B cell (primary cell): ENCODE results near the gene UQCC3. TPM values are rescaled to one million over a fixed set of nuclear protein-coding genes. Genes with fewer than 3 reads are reported as not detected.
"Not testable (repeated sequence)": the region's sequence is repeated elsewhere in the genome, so short reads cannot be mapped to it uniquely, and the experiment has no call there.

Experiments
- ATAC-seq: fragments of 200-7000 bp; cut with Tn5 transposase; one replicate; pipeline ENCODE4 v1.10.0; 2021; ENCODE audit warnings: low read depth, mild to moderate bottlenecking, moderate number of reproducible peaks, moderate library complexity
- CTCF ChIA-PET: fragments of 350-600 bp; sonication (Branson Sonifier 250); formaldehyde crosslinking; loops from one replicate; lab custom pipeline; 2021; ENCODE audit warnings: antibody characterized with exemption, inconsistent platforms; lab: Charles Lee
- POLR2A ChIA-PET: fragments of 350-600 bp; sonication (Branson Sonifier 250); formaldehyde crosslinking; loops from one replicate; lab custom pipeline; 2021; ENCODE audit warnings: antibody characterized with exemption; lab: Charles Lee
- DNase-seq: peaks from one replicate; pipeline ENCODE4 v3.0.0; 2013
- H2AFZ ChIP-seq: 2 replicates; pipeline ENCODE4 v1.6.1; 2012; ENCODE audit warnings: mild to moderate bottlenecking, low read depth, low read length; ENCODE audit not compliant: insufficient read depth, poor library complexity, severe bottlenecking
- H3K27ac ChIP-seq, 2 donors: 1 replicate in 1 of 2; 2 replicates in 1 of 2; pipeline ENCODE4 v1.5.1; 2012 to 2013; ENCODE audit warnings: low read length in 2 of 2, mild to moderate bottlenecking in 2 of 2, moderate library complexity in 1 of 2
- H3K27me3 ChIP-seq, 4 experiments: fragments of 200-600 bp in 1 of 4; sonication (generic) in 1 of 4; replicated peaks in 1 of 4; 1 replicate in 2 of 4; 2 replicates in 2 of 4; pipeline versions ENCODE4 v1.6.1 to v1.7.0; 2013 to 2016; ENCODE audit warnings: low read length in 3 of 4, mild to moderate bottlenecking in 2 of 4, mixed read lengths in 1 of 4, moderate library complexity in 1 of 4; ENCODE audit not compliant: insufficient read depth in 4 of 4, control insufficient read depth in 3 of 4; ENCODE audit errors: control extremely low read depth in 1 of 4
- H3K36me3 ChIP-seq, 2 experiments: replicated peaks in 1 of 2; 1 replicate in 1 of 2; 2 replicates in 1 of 2; pipeline versions ENCODE4 v1.6.1 to v1.7.1; 2013; ENCODE audit warnings: low read length in 1 of 2; ENCODE audit not compliant: insufficient read depth in 2 of 2, control insufficient read depth in 1 of 2; ENCODE audit errors: control extremely low read depth in 1 of 2, extremely low read depth in 1 of 2
- H3K4me1 ChIP-seq, 2 donors: fragments of 200-600 bp in 1 of 2; sonication (generic) in 1 of 2; 1 replicate in 1 of 2; 2 replicates in 1 of 2; pipeline versions ENCODE4 v1.5.1 to v1.6.1; 2013 to 2017; ENCODE audit warnings: low read length in 2 of 2; ENCODE audit not compliant: control insufficient read depth in 2 of 2, insufficient read depth in 2 of 2
- H3K4me2 ChIP-seq: replicated peaks from 2 replicates; pipeline ENCODE3; 2012; ENCODE audit warnings: mild to moderate bottlenecking, low read depth, low read length; ENCODE audit not compliant: poor library complexity, severe bottlenecking
- H3K4me3 ChIP-seq, 5 experiments: fragments of 200-600 bp in 1 of 5; sonication (generic) in 1 of 5; 1 replicate in 3 of 5; 2 replicates in 2 of 5; pipeline versions ENCODE4 v1.5.1 to v1.7.0; 2011 to 2016; ENCODE audit warnings: low read length in 4 of 5, mild to moderate bottlenecking in 4 of 5, low read depth in 2 of 5, control low read depth in 1 of 5, moderate library complexity in 1 of 5; ENCODE audit not compliant: insufficient read depth in 1 of 5; ENCODE audit errors: control extremely low read depth in 1 of 5, extremely low read depth in 1 of 5
- H3K79me2 ChIP-seq: fragments of 200-600 bp; sonication (generic); one replicate; pipeline ENCODE4 v1.6.0; 2016; ENCODE audit warnings: low read length; ENCODE audit not compliant: control insufficient read depth, insufficient read depth
- H3K9ac ChIP-seq: fragments of 200-600 bp; sonication (generic); 2 replicates; pipeline ENCODE4 v1.6.1; 2017; ENCODE audit warnings: mild to moderate bottlenecking, low read length, moderate library complexity
- H3K9me3 ChIP-seq, 3 donors: one replicate each; pipeline versions ENCODE4 v1.6.1 to v1.7.1; 2013; ENCODE audit warnings: low read length in 2 of 3; ENCODE audit not compliant: control insufficient read depth in 2 of 3, insufficient read depth in 1 of 3; ENCODE audit errors: control extremely low read depth in 1 of 3
- H4K20me1 ChIP-seq: 2 replicates; pipeline ENCODE4 v1.6.0; 2012; ENCODE audit warnings: mild to moderate bottlenecking, low read length; ENCODE audit not compliant: insufficient read depth, control insufficient read depth, poor library complexity, severe bottlenecking
- H3K27ac Mint-ChIP-seq: one replicate; pipeline ENCODE4 v1.8.0; 2021; ENCODE audit warnings: mixed read lengths
- H3K27me3 Mint-ChIP-seq: one replicate; pipeline ENCODE4 v1.8.0; 2021; ENCODE audit warnings: mixed read lengths
- H3K4me1 Mint-ChIP-seq: one replicate; pipeline ENCODE4 v1.8.0; 2021; ENCODE audit warnings: mixed read lengths
- H3K4me3 Mint-ChIP-seq: one replicate; pipeline ENCODE4 v1.8.0; 2021; ENCODE audit warnings: mixed read lengths
- H3K9me3 Mint-ChIP-seq: one replicate; pipeline ENCODE4 v1.8.0; 2022; ENCODE audit warnings: mixed read lengths; ENCODE audit not compliant: insufficient read depth
- EZH2 ChIP-seq: IDR thresholded peaks from 2 replicates; pipeline ENCODE4 v1.6.1; 2012; ENCODE audit warnings: borderline replicate concordance, low read depth, mild to moderate bottlenecking, moderate library complexity, low read length; ENCODE audit not compliant: insufficient read depth, poor library complexity, severe bottlenecking
- WGBS: methylation state at CpG from one replicate; pipeline ENCODE4 v1.1.5; 2013; ENCODE audit warnings: missing lambda C conversion rate; ENCODE audit not compliant: insufficient coverage; 5-methylcytosine and 5-hydroxymethylcytosine counted together
- intact Hi-C: fragments of 100-400 bp; cut with micrococcal nuclease; formaldehyde crosslinking; loops from one replicate; pipeline ENCODE4 v1.10.0; 2022
- polyA plus RNA-seq: library from polyadenylated mRNA; depleted of rRNA; stranded (reverse); fragments of >200 nt; gene quantifications from 2 replicates; pipeline ENCODE4 v1.2.3, GENCODE V29; 2012
- total RNA-seq, 2 donors: library from RNA; stranded (reverse); fragments of 120-200 nt in 1 of 2; gene quantifications; 1 replicate in 1 of 2; 2 replicates in 1 of 2; pipeline versions ENCODE4 v1.2.3 to v1.2.4, GENCODE V29; 2013 to 2022
- TF ChIP-seq, protein P1 (sequence below): fragments of 200-600 bp; IDR thresholded peaks from one replicate; pipeline ENCODE4 v1.8.0; 2022; ENCODE audit warnings: antibody characterized with exemption, mild to moderate bottlenecking

The UQCC3 gene
- total and polyA plus RNA-seq, 2 donors (not counting 1 experiment from before 2014, with no cell fraction given), result 5.6 to 6.5 TPM

DNA sequence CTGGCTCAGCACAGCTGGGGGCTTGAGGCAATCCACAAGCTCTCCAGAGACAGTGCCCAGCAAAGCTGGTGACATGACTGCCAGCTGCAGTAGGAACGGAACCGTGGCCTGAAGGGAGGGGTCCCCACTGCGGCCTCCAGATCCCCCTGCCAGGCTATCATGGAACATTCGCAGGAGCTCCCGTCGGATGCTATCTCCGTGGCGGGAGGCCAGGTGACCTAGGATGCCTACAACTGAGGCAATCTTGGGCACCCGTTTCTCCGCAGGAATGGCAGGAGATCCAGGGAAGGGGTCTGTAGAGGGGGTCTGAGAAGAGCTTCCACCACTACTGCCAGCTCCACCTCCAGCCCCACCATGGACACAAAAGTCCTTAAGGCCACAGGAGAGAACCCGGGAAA, 22.5 kb upstream of the UQCC3 start:
- Histone ChIP-seq H3K36me3 (peaks cover 0 to 32% of the 10 kb centered on the region in 2 experiments), H3K27me3 (no peaks in the 10 kb centered on the region), H3K9me3 (no peaks in the 10 kb centered on the region), H2AFZ (no peak overlapping the region), H3K9ac (no peak overlapping the region), H4K20me1 (peaks cover 9% of the 10 kb centered on the region), H3K27ac (no peak overlapping the region), H3K4me2 (no peak overlapping the region), H3K79me2 (peaks cover 67% of the 10 kb centered on the region), H3K4me1 (peaks cover 25 to 34% of the 10 kb centered on the region in 2 donors), H3K4me3 (no peak overlapping the region)
- WGBS, result 100% methylated on average over 9 of the region's 11 CpGs
- CTCF ChIA-PET, result interaction anchor here (0.9 to 1.5 kb wide), 4 partner anchors 16 to 48 kb away, joined by 3 read pairs; partner anchors contain the start of genes C11orf98, CSKMT and MTA2
- Mint-ChIP-seq H3K4me3 (no peak overlapping the region), H3K4me1 (peaks cover 37% of the 10 kb centered on the region), H3K27me3 (no peaks in the 10 kb centered on the region), H3K27ac (peak overlapping the region; percentile 15), H3K9me3 (no peaks in the 10 kb centered on the region)
- DNase-seq (no peak), ATAC-seq (no peak)
- POLR2A ChIA-PET, result interaction anchor here (1.3 kb wide), 1 partner anchor 23 kb away, joined by 6 read pairs; the partner anchor contains the start of genes LBHD1 and UQCC3
- TF ChIP-seq, protein P1, sequence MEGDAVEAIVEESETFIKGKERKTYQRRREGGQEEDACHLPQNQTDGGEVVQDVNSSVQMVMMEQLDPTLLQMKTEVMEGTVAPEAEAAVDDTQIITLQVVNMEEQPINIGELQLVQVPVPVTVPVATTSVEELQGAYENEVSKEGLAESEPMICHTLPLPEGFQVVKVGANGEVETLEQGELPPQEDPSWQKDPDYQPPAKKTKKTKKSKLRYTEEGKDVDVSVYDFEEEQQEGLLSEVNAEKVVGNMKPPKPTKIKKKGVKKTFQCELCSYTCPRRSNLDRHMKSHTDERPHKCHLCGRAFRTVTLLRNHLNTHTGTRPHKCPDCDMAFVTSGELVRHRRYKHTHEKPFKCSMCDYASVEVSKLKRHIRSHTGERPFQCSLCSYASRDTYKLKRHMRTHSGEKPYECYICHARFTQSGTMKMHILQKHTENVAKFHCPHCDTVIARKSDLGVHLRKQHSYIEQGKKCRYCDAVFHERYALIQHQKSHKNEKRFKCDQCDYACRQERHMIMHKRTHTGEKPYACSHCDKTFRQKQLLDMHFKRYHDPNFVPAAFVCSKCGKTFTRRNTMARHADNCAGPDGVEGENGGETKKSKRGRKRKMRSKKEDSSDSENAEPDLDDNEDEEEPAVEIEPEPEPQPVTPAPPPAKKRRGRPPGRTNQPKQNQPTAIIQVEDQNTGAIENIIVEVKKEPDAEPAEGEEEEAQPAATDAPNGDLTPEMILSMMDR, result no peak
- TF ChIP-seq EZH2, result no peak
- intact Hi-C loops, result no loop called here

DNA sequence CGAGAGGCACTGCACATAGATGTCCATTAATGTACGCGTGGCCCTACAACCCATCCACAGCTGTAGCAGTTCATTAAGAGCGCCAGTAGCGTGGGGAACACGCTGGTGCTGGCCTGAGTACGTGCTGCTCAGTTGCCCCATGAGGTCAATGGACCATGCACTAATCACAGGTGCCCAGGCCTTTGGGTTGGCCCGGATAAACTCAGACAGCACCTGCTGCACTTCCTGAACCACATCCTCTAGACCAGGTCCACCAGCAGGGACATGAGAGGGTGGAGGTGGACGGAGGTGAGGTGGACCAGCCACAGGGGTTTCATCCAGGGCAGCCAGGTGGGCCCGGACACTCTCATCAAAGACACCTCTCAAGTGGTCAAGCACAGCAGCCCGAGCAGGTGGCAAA, 22.0 kb upstream of the UQCC3 start:
- Mint-ChIP-seq H3K9me3 (no peaks in the 10 kb centered on the region), H3K27me3 (no peaks in the 10 kb centered on the region), H3K27ac (no peak overlapping the region), H3K4me1 (peaks cover 39% of the 10 kb centered on the region), H3K4me3 (no peak overlapping the region)
- H3K4me1 ChIP-seq, result peaks cover 28 to 39% of the 10 kb centered on the region in 2 donors
- H3K79me2 ChIP-seq, result peaks cover 61% of the 10 kb centered on the region
- no peak overlapping the region for H3K27ac ChIP-seq
- WGBS, result 90% methylated on average over 11 of the region's 11 CpGs
- ChIA-PET CTCF (interaction anchor here (1.0 to 2.0 kb wide), 3 partner anchors 15 to 48 kb away, joined by 3 to 8 read pairs (median 3); partner anchors contain the start of genes C11orf98, CSKMT and MTA2), POLR2A (interaction anchor here (0.6 kb wide), 1 partner anchor 562 kb away, joined by 5 read pairs; no protein-coding TSS in a partner anchor)
- intact Hi-C loops, result no loop called here
- no peak overlapping the region for H2AFZ ChIP-seq
- TF ChIP-seq, protein P1, result no peak
- TF ChIP-seq EZH2, result no peak
- H3K4me2 ChIP-seq, result no peak overlapping the region
- peaks cover 0 to 28% of the 10 kb centered on the region in 2 experiments for H3K36me3 ChIP-seq
- H3K27me3 ChIP-seq, result no peaks in the 10 kb centered on the region
- no peak for DNase-seq
- peaks cover 9% of the 10 kb centered on the region for H4K20me1 ChIP-seq
- no peak for ATAC-seq
- H3K9ac ChIP-seq, result no peak overlapping the region
- no peaks in the 10 kb centered on the region for H3K9me3 ChIP-seq
- no peak overlapping the region for H3K4me3 ChIP-seq

DNA sequence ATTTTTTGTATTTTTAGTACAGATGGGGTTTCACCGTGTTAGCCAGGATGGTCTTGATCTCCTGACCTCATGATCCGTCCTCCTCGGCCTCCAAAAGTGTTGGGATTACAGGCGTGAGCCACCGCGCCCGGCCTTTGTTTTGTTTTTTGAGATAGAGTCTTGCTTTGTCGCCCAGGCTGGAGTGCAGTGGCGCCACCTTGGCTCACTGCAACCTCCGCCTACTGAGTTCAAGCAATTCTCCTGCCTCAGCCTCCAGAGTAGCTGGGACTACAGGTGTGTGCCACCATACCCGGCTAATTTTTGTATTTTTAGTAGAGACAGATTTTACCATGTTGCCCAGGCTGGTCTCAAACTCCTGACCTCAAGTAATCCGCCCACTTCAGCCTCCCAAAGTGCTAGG, 21.2 kb upstream of the UQCC3 start:
- DNase-seq, intact Hi-C loops, H3K27me3 Mint-ChIP-seq, H3K27ac Mint-ChIP-seq, H4K20me1 ChIP-seq, H2AFZ ChIP-seq, H3K9me3 Mint-ChIP-seq, H3K27me3 ChIP-seq, H3K4me2 ChIP-seq, H3K9me3 ChIP-seq, H3K4me3 Mint-ChIP-seq, ATAC-seq, H3K4me3 ChIP-seq, H3K9ac ChIP-seq, H3K27ac ChIP-seq: not testable (repeated sequence)
- H3K4me1 ChIP-seq, result peaks cover 23 to 32% of the 10 kb centered on the region in 2 donors
- CTCF ChIA-PET, result interaction anchor here (1.2 to 2.0 kb wide), 2 partner anchors 15 to 57 kb away, joined by 3 to 8 read pairs; partner anchors contain the start of genes C11orf98 and CSKMT
- WGBS, result 95% methylated on average over 12 of the region's 12 CpGs
- H3K79me2 ChIP-seq, result peaks cover 53% of the 10 kb centered on the region
- peaks cover 0 to 25% of the 10 kb centered on the region in 2 experiments for H3K36me3 ChIP-seq
- peaks cover 33% of the 10 kb centered on the region for H3K4me1 Mint-ChIP-seq
- POLR2A ChIA-PET, result interaction anchor here (0.7 kb wide), 1 partner anchor 15 kb away, joined by 3 read pairs; the partner anchor contains the start of genes C11orf98 and CSKMT
